ENCODE measurements around the gene DAB2IP. TPM values are rescaled to one million over a fixed set of nuclear protein-coding genes. Genes with fewer than 3 reads are reported as not detected.

DAB2IP gene
- total RNA-seq, 1 experiment from 2014 or later, result 46.7 TPM

GRCh38 chr9:121754655-121755436 is 103.4 kb downstream of the DAB2IP start:
- no peak for DNase-seq
- intact Hi-C loops (cut with micrococcal nuclease; ENCODE audit: unreplicated experiment), result no loop called here
- H3F3A ChIP-seq (ENCODE audit: insufficient read depth, low read depth), result no peaks in the 10 kb centered on the region
- H3K27ac ChIP-seq, result no peak overlapping the region
- no peaks in the 10 kb centered on the region for H3K4me1 ChIP-seq (replicated peaks; ENCODE audit: insufficient read depth)
- no peak overlapping the region for H2AFZ ChIP-seq
- H4K20me1 ChIP-seq (ENCODE audit: insufficient read depth), result peaks cover 21% of the 10 kb centered on the region
- no peaks in the 10 kb centered on the region for H3K9me2 ChIP-seq (ENCODE audit: insufficient read depth)
- H3K27me3 ChIP-seq (ENCODE audit: insufficient read depth, low read depth), result no peaks in the 10 kb centered on the region
- no peaks in the 10 kb centered on the region for H3K36me3 ChIP-seq (ENCODE audit: low read depth)
- H3K79me2 ChIP-seq (ENCODE audit: low read depth), result no peaks in the 10 kb centered on the region
- H3K9me3 ChIP-seq (ENCODE audit: insufficient read depth, low read depth), result no peaks in the 10 kb centered on the region
- BruUV-seq (replicated peaks), result no TSS peak
- CTCF ChIA-PET, result interaction anchor here (0.5 kb wide), 1 partner anchor 60 kb away, joined by 4 read pairs; no protein-coding TSS in a partner anchor
- no peak for TF ChIP-seq CTCF (conservative IDR thresholded peaks at IDR 0.05)
- no peak for TF ChIP-seq EZH2 (IDR thresholded peaks at IDR 0.05; ENCODE audit: low read depth)
- POLR2A ChIA-PET (ENCODE audit: unreplicated experiment), result no interaction called here
- no peak overlapping the region for H3K4me2 ChIP-seq
- H3K4me3 ChIP-seq, result no peak overlapping the region

- Histone ChIP-seq H3K4me2 (no peak overlapping the region), H3K79me2 (ENCODE audit: low read depth) (no peaks in the 10 kb centered on the region), H3K27ac (no peak overlapping the region), H3F3A (ENCODE audit: insufficient read depth, low read depth) (no peaks in the 10 kb centered on the region), H3K4me1 (replicated peaks; ENCODE audit: insufficient read depth) (no peaks in the 10 kb centered on the region), H3K4me3 (no peak overlapping the region), H3K36me3 (ENCODE audit: low read depth) (no peaks in the 10 kb centered on the region), H3K9me3 (ENCODE audit: insufficient read depth, low read depth) (no peaks in the 10 kb centered on the region), H3K9me2 (ENCODE audit: insufficient read depth) (no peaks in the 10 kb centered on the region), H3K27me3 (ENCODE audit: insufficient read depth, low read depth) (no peaks in the 10 kb centered on the region), H2AFZ (no peak overlapping the region), H4K20me1 (ENCODE audit: insufficient read depth) (peaks cover 17% of the 10 kb centered on the region)
- ChIA-PET POLR2A (ENCODE audit: unreplicated experiment) (no interaction called here), CTCF (no interaction called here)
- TF ChIP-seq CTCF (conservative IDR thresholded peaks at IDR 0.05), result no peak
- TF ChIP-seq EZH2 (IDR thresholded peaks at IDR 0.05; ENCODE audit: low read depth), result no peak
- intact Hi-C loops (cut with micrococcal nuclease; ENCODE audit: unreplicated experiment), result no loop called here
- BruUV-seq (replicated peaks), result no TSS peak
- DNase-seq, result no peak
These were observed 104.1 kb downstream of the DAB2IP start for GRCh38 chr9:121755581-121755980.

- ChIA-PET POLR2A (ENCODE audit: unreplicated experiment) (no interaction called here), CTCF (no interaction called here)
- no peak for DNase-seq
- H3K27me3 ChIP-seq (ENCODE audit: insufficient read depth, low read depth), result no peaks in the 10 kb centered on the region
- H3K4me3 ChIP-seq, result no peak overlapping the region
- H3K9me3 ChIP-seq (ENCODE audit: insufficient read depth, low read depth), result no peaks in the 10 kb centered on the region
- no TSS peak for BruUV-seq (replicated peaks)
- TF ChIP-seq CTCF (conservative IDR thresholded peaks at IDR 0.05) (no peak), EZH2 (IDR thresholded peaks at IDR 0.05; ENCODE audit: low read depth) (no peak)
- H2AFZ ChIP-seq, result no peak overlapping the region
- no peaks in the 10 kb centered on the region for H3K9me2 ChIP-seq (ENCODE audit: insufficient read depth)
- no peaks in the 10 kb centered on the region for H3K79me2 ChIP-seq (ENCODE audit: low read depth)
- peaks cover 11% of the 10 kb centered on the region; the same call in 1 of the 2 replicates for H4K20me1 ChIP-seq (ENCODE audit: insufficient read depth)
- intact Hi-C loops (cut with micrococcal nuclease; ENCODE audit: unreplicated experiment), result no loop called here
- no peaks in the 10 kb centered on the region for H3K36me3 ChIP-seq (ENCODE audit: low read depth)
- no peaks in the 10 kb centered on the region for H3F3A ChIP-seq (ENCODE audit: insufficient read depth, low read depth)
- no peak overlapping the region for H3K27ac ChIP-seq
- no peaks in the 10 kb centered on the region for H3K4me1 ChIP-seq (replicated peaks; ENCODE audit: insufficient read depth)
- no peak overlapping the region for H3K4me2 ChIP-seq
These were observed 105.2 kb downstream of the DAB2IP start for GRCh38 chr9:121756474-121757280.

All from PC-9 (cell line).